H9 (cell line): ENCODE results near the gene ARHGEF12. TPM values are rescaled to one million over a fixed set of nuclear protein-coding genes. Genes with fewer than 3 reads are reported as not detected.
A peak's percentile ranks its signal among the peaks of the same experiment; 100 is the strongest.

ENCODE experiments used
- DNase-seq: peaks from one replicate; pipeline ENCODE4 v3.0.0-alpha.2; 2017
- H2AFZ ChIP-seq: one replicate; pipeline ENCODE4 v1.6.1; 2013; ENCODE audit warnings: mild to moderate bottlenecking, low read length, control low read depth, moderate library complexity
- H2AK5ac ChIP-seq: 2 replicates; pipeline ENCODE4 v1.6.1; 2013; ENCODE audit warnings: low read length, control low read depth, mixed read lengths; ENCODE audit not compliant: insufficient read length
- H2BK120ac ChIP-seq: one replicate; pipeline ENCODE4 v1.6.1; 2013; ENCODE audit warnings: low read depth, mild to moderate bottlenecking, low read length, control low read depth, inconsistent platforms; ENCODE audit not compliant: poor library complexity, severe bottlenecking
- H2BK12ac ChIP-seq: 2 replicates; pipeline ENCODE4 v1.6.1; 2013; ENCODE audit warnings: low read length, control low read depth, mixed read lengths, low read depth; ENCODE audit not compliant: insufficient read length
- H2BK15ac ChIP-seq: 2 replicates; pipeline ENCODE4 v1.6.1; 2013; ENCODE audit warnings: low read depth, low read length, control low read depth
- H2BK20ac ChIP-seq: one replicate; pipeline ENCODE4 v1.6.1; 2013; ENCODE audit warnings: low read depth, mild to moderate bottlenecking, low read length, control low read depth, inconsistent platforms; ENCODE audit not compliant: poor library complexity, severe bottlenecking
- H2BK5ac ChIP-seq: 2 replicates; pipeline ENCODE4 v1.6.1; 2013; ENCODE audit warnings: low read length, control low read depth, mixed read lengths; ENCODE audit not compliant: insufficient read length
- H3K14ac ChIP-seq: 2 replicates; pipeline ENCODE4 v1.6.1; 2013; ENCODE audit warnings: low read length, control low read depth; ENCODE audit not compliant: insufficient read depth
- H3K18ac ChIP-seq: 2 replicates; pipeline ENCODE4 v1.6.1; 2013; ENCODE audit warnings: low read depth, mild to moderate bottlenecking, mixed read lengths, low read length, control low read depth; ENCODE audit not compliant: insufficient read length
- H3K23ac ChIP-seq: 2 replicates; pipeline ENCODE4 v1.6.1; 2013; ENCODE audit warnings: low read length, control low read depth, mixed read lengths, low read depth; ENCODE audit not compliant: insufficient read length
- H3K23me2 ChIP-seq: 2 replicates; pipeline ENCODE4 v1.6.1; 2013; ENCODE audit warnings: low read depth, mild to moderate bottlenecking, mixed read lengths, low read length, control low read depth; ENCODE audit not compliant: insufficient read length, poor library complexity, severe bottlenecking
- H3K27ac ChIP-seq: 2 replicates; pipeline ENCODE4 v1.5.1; 2013; ENCODE audit warnings: low read length, control low read depth, mixed read lengths, low read depth; ENCODE audit not compliant: insufficient read length
- H3K27me3 ChIP-seq: 2 replicates; pipeline ENCODE4 v1.6.1; 2013; ENCODE audit warnings: low read length, control low read depth, inconsistent platforms; ENCODE audit not compliant: insufficient read depth
- H3K4ac ChIP-seq: 2 replicates; pipeline ENCODE4 v1.6.1; 2013; ENCODE audit warnings: low read depth, mild to moderate bottlenecking, control low read depth, inconsistent platforms, low read length, moderate library complexity
- H3K4me1 ChIP-seq: 2 replicates; pipeline ENCODE4 v1.6.1; 2013; ENCODE audit warnings: low read length, control low read depth, inconsistent platforms; ENCODE audit not compliant: insufficient read depth
- H3K4me2 ChIP-seq: 2 replicates; pipeline ENCODE4 v1.6.1; 2013; ENCODE audit warnings: low read length, control low read depth, mixed read lengths; ENCODE audit not compliant: insufficient read length, insufficient read depth
- H3K56ac ChIP-seq: 2 replicates; pipeline ENCODE4 v1.6.1; 2013; ENCODE audit warnings: low read depth, mild to moderate bottlenecking, mixed read lengths, low read length, control low read depth; ENCODE audit not compliant: insufficient read length
- H3K79me1 ChIP-seq: 2 replicates; pipeline ENCODE4 v1.6.1; 2013; ENCODE audit warnings: low read depth, mild to moderate bottlenecking, moderate library complexity, low read length, control low read depth, inconsistent platforms; ENCODE audit not compliant: insufficient read depth, poor library complexity, severe bottlenecking
- H3K79me2 ChIP-seq: 2 replicates; pipeline ENCODE4 v1.6.1; 2013; ENCODE audit warnings: low read length, control low read depth, inconsistent platforms; ENCODE audit not compliant: insufficient read depth
- H3K9ac ChIP-seq: 2 replicates; pipeline ENCODE4 v1.6.1; 2013; ENCODE audit warnings: low read length, control low read depth, mixed read lengths; ENCODE audit not compliant: insufficient read length; ENCODE audit errors: extremely low read depth
- H3K9me3 ChIP-seq: one replicate; pipeline ENCODE4 v1.6.1; 2013; ENCODE audit warnings: low read depth, low read length, inconsistent platforms; ENCODE audit not compliant: control insufficient read depth
- H3T11ph ChIP-seq: one replicate; pipeline ENCODE4 v1.6.1; 2013; ENCODE audit warnings: mild to moderate bottlenecking, low read length, control low read depth, inconsistent platforms
- H4K20me1 ChIP-seq: one replicate; pipeline ENCODE4 v1.6.1; 2013; ENCODE audit not compliant: control insufficient read depth, insufficient read length, insufficient read depth
- H4K5ac ChIP-seq: 2 replicates; pipeline ENCODE4 v1.6.1; 2013; ENCODE audit warnings: low read depth, mild to moderate bottlenecking, mixed read lengths, low read length, control low read depth; ENCODE audit not compliant: insufficient read length
- H4K8ac ChIP-seq: replicated peaks from 2 replicates; pipeline ENCODE4 v1.6.1; 2013; ENCODE audit warnings: low read length, control low read depth, mixed read lengths, low read depth; ENCODE audit not compliant: insufficient read length
- H4K91ac ChIP-seq: 2 replicates; pipeline ENCODE4 v1.6.1; 2013; ENCODE audit warnings: low read depth, mild to moderate bottlenecking, moderate library complexity, mixed read lengths, low read length, control low read depth; ENCODE audit not compliant: insufficient read length
- H3K27ac Mint-ChIP-seq, 3 experiments: 2 replicates in 2 of 3; 3 replicates in 1 of 3; pipeline ENCODE4 v1.8.0; 2020 to 2021; ENCODE audit warnings: mixed read lengths in 3 of 3, mild to moderate bottlenecking in 1 of 3, moderate library complexity in 1 of 3
- H3K27me3 Mint-ChIP-seq: 2 replicates; pipeline ENCODE4 v1.8.0; 2021; ENCODE audit warnings: low read depth, mild to moderate bottlenecking, moderate library complexity, mixed read lengths
- H3K36me3 Mint-ChIP-seq, 3 experiments: 2 replicates in 2 of 3; 3 replicates in 1 of 3; pipeline ENCODE4 v1.8.0; 2020 to 2021; ENCODE audit warnings: low read depth in 3 of 3, mixed read lengths in 3 of 3; ENCODE audit not compliant: insufficient read depth in 1 of 3
- H3K4me1 Mint-ChIP-seq, 2 experiments: 2 replicates each; pipeline ENCODE4 v1.8.0; 2020; ENCODE audit warnings: mixed read lengths in 2 of 2
- H3K4me3 Mint-ChIP-seq, 2 experiments: 2 replicates in 1 of 2; 3 replicates in 1 of 2; pipeline ENCODE4 v1.8.0; 2020 to 2021; ENCODE audit warnings: mild to moderate bottlenecking in 2 of 2, mixed read lengths in 2 of 2, moderate library complexity in 1 of 2
- H3K9me3 Mint-ChIP-seq, 2 experiments: 2 replicates in 1 of 2; 3 replicates in 1 of 2; pipeline ENCODE4 v1.8.0; 2020; ENCODE audit warnings: mild to moderate bottlenecking in 2 of 2, mixed read lengths in 2 of 2, moderate library complexity in 1 of 2
- WGBS: extraction: QIAGEN DNeasy Blood & Tissue Kit; methylation state at CpG from one replicate; pipeline ENCODE4 v1.1.7; 2013; ENCODE audit warnings: missing lambda C conversion rate, low lambda C conversion rate, mixed read lengths; ENCODE audit not compliant: insufficient read length; ENCODE audit errors: extremely low coverage; 5-methylcytosine and 5-hydroxymethylcytosine counted together
- total RNA-seq: library from RNA; stranded (reverse); gene quantifications from 2 replicates; pipeline ENCODE4 v1.2.1, GENCODE V29; 2021
- TF ChIP-seq, protein P1 (sequence below): fragments of 200-600 bp; sonication (generic); conservative IDR thresholded peaks from 3 replicates; pipeline ENCODE4 v1.8.0; 2021; ENCODE audit warnings: antibody characterized with exemption, mild to moderate bottlenecking

ARHGEF12 gene
- total RNA-seq, 1 experiment from 2014 or later: 27.0 TPM

DNA sequence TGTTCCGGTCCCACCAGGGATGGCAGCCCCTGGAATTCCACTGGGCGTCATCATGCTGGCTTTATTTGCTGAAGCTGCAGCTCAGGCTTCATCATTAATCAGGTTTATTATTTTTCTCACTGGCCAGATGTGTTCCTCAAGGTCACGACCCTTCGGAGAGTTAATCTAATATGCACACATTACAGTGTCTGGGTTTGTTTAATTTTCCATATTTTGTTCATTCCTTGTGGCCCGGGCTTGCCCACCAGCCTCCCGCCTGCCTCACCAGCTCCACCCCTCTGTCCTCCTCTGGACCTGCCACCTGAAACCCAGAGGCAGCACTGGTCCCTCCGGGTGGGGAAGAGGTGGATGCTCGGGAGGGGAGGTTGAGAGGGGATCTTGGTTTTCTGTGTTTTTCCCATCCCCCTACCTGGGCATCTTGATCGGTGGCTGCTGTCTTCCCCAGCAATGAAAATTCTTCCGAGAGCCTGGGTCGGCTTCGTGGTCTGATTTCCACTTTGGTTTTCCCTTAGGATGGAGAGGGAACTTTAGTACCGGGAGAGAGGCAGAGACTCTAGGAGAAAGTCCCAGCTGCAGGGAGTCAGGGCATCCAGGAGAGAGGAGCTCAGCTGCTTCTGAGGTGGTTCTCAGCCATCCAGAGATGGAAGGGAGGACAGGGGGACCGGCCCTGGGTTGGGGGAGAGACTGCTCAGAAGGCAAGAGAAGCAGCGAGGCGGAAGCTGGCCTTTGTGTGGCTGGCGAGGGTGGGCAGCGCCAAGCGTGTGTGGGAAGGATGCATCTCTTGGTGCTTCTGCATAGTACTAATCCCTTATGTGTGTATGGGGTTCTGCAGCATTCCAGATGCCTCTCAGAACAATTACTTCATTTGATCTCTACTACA lies 177.5 kb downstream of the ARHGEF12 start:
- Histone ChIP-seq H3K23me2 (peaks cover 4% of the 10 kb centered on the region), H3K18ac (no peak overlapping the region), H3K9ac (no peak overlapping the region), H4K91ac (no peak overlapping the region), H2AK5ac (no peak overlapping the region), H2BK20ac (no peak overlapping the region), H3K4ac (no peak overlapping the region), H3K9me3 (no peaks in the 10 kb centered on the region), H3K4me2 (no peak overlapping the region), H2AFZ (no peak overlapping the region), H2BK12ac (no peak overlapping the region), H4K8ac (no peak overlapping the region), H2BK120ac (no peak overlapping the region), H3K79me1 (no peaks in the 10 kb centered on the region), H3K56ac (no peak overlapping the region), H4K20me1 (peaks cover 2% of the 10 kb centered on the region), H3K27me3 (no peaks in the 10 kb centered on the region; the same call in 1 of the 2 replicates), H2BK15ac (no peak overlapping the region), H3K4me1 (peaks cover 3% of the 10 kb centered on the region; the same call in 1 of the 2 replicates), H3K79me2 (no peaks in the 10 kb centered on the region), H4K5ac (no peak overlapping the region), H2BK5ac (no peak overlapping the region), H3K27ac (no peak overlapping the region), H3K14ac (no peak overlapping the region), H3T11ph (no peak overlapping the region), H3K23ac (no peak overlapping the region)
- Mint-ChIP-seq H3K9me3 (no peaks in the 10 kb centered on the region), H3K27me3 (peaks cover 70% of the 10 kb centered on the region), H3K4me1 (peaks cover 28 to 33% of the 10 kb centered on the region in 2 experiments), H3K4me3 (peak overlapping the region in 1 of 2 experiments; percentile 34; a peak in 2 of 5 replicates), H3K27ac (no peak overlapping the region), H3K36me3 (no peaks in the 10 kb centered on the region)
- no CpG with 5 or more reads among the region's 19 CpGs for WGBS
- TF ChIP-seq, protein P1, sequence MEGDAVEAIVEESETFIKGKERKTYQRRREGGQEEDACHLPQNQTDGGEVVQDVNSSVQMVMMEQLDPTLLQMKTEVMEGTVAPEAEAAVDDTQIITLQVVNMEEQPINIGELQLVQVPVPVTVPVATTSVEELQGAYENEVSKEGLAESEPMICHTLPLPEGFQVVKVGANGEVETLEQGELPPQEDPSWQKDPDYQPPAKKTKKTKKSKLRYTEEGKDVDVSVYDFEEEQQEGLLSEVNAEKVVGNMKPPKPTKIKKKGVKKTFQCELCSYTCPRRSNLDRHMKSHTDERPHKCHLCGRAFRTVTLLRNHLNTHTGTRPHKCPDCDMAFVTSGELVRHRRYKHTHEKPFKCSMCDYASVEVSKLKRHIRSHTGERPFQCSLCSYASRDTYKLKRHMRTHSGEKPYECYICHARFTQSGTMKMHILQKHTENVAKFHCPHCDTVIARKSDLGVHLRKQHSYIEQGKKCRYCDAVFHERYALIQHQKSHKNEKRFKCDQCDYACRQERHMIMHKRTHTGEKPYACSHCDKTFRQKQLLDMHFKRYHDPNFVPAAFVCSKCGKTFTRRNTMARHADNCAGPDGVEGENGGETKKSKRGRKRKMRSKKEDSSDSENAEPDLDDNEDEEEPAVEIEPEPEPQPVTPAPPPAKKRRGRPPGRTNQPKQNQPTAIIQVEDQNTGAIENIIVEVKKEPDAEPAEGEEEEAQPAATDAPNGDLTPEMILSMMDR: no peak
- no peak for DNase-seq
